Epithelial cell of proximal tubule (primary cell): Measurements from ENCODE around the gene ZNF467. TPM values are rescaled to one million over a fixed set of nuclear protein-coding genes. Genes with fewer than 3 reads are reported as not detected.

Experiments
- DNase-seq: peaks from one replicate; pipeline ENCODE4 v3.0.0-alpha.2; 2011; ENCODE audit warnings: low read depth
- H3K4me3 ChIP-seq: 2 replicates; pipeline ENCODE4 v1.5.1; 2011; ENCODE audit warnings: low read depth, mild to moderate bottlenecking, low read length
- CTCF ChIP-seq: conservative IDR thresholded peaks from 2 replicates; pipeline ENCODE4 v1.5.1; 2012; ENCODE audit warnings: low read depth, mild to moderate bottlenecking, low read length
- total RNA-seq: library from RNA; depleted of rRNA; stranded (reverse); fragments of >200 nt; gene quantifications from 2 replicates; pipeline ENCODE4 v1.2.3, GENCODE V29; 2015

Gene ZNF467
- total RNA-seq, 1 donor from 2014 or later = 0.12 TPM

GRCh38 chr7:149794661-149795060 is 21.3 kb upstream of the ZNF467 start:
- no peak for TF ChIP-seq CTCF
- DNase-seq = no peak
- H3K4me3 ChIP-seq = no peak overlapping the region

DNA sequence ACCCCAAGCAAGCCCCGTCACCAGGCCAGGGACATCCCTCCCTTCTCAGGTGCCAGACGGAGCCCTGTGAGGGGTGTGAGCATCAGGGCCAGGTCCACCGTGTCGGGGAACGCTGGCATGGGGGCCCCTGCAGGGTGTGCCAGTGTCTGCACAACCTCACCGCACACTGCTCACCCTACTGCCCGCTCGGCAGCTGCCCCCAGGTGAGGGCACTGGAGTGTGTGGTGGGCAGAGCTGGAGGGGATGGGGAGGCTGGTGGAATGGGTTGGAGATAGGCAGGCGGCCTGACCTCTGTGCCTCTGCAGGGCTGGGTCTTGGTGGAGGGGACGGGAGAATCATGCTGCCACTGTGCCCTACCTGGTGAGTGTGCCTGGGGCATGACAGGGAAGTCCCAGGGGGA is 19.9 kb upstream of the ZNF467 start:
- H3K4me3 ChIP-seq = no peak overlapping the region
- TF ChIP-seq CTCF = no peak
- DNase-seq = no peak

DNA sequence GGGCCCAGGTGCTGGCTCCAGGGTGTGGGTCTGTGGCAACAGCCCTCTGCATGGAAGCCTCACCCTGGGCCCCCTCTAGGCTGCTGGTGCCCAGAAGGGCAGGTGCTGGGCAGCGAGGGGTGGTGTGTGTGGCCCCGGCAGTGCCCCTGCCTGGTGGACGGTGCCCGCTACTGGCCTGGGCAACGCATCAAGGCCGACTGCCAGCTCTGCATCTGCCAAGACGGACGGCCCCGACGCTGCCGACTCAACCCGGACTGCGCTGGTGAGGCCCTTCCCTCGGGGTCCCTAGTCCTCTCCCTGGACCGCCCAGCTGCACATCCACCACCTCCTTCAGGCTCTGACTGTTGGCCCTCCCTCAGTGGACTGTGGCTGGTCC is 18.8 kb upstream of the ZNF467 start:
- DNase-seq = no peak
- H3K4me3 ChIP-seq = no peak overlapping the region
- no peak for TF ChIP-seq CTCF

- no peak for DNase-seq
- TF ChIP-seq CTCF = no peak
- H3K4me3 ChIP-seq = no peak overlapping the region
Measured at GRCh38 chr7:149791411-149792219, 18.2 kb upstream of the ZNF467 start.

DNA sequence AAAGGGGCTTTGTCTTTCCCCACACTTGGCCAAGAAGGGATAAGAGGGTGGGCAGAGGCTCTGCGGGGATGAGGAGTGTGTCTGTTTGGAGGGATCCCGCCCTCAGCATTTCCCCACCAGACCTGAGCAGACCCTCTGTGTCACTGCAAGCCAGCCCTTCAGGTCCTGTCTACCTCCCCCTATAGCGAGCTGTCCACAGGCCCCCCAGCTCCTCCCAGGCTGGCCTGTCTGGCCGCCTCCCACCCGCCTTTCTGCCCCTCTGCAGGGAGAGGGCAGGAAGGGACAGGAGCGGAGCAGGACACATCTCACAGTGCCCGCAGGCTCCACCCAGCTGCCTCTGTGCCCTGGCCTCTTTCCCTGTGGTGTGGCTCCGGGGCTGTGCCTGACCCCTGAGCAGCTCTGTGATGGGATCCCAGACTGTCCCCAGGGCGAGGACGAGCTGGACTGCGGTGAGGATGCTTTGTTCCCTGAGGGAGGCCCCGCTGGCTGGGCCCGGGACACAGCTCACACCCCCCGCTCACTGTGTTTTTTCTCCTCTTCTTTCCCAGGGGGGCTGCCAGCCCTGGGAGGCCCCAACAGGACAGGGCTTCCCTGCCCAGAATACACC is 17.5 kb upstream of the ZNF467 start:
- TF ChIP-seq CTCF = no peak

GRCh38 chr7:149790146-149790548 is 16.8 kb upstream of the ZNF467 start:
- DNase-seq = no peak
- no peak overlapping the region for H3K4me3 ChIP-seq
- peak; percentile 50 for TF ChIP-seq CTCF

More for the DNA sequence above, 17.5 kb upstream of the ZNF467 start:
- DNase-seq = no peak
- no peak overlapping the region for H3K4me3 ChIP-seq
